ENCODE measurements around the gene PACSIN1. TPM values are rescaled to one million over a fixed set of nuclear protein-coding genes. Genes with fewer than 3 reads are reported as not detected.

The PACSIN1 gene
- total and polyA plus RNA-seq, 8 donors, result under 0.01 to 2.2 (median 0.49) TPM; not detected in 2

- intact Hi-C loops (cut with DNase I; ENCODE audit: low total_unique reads), result no loop called here
Observed at GRCh38 chr6:34559651-34560365, 93.9 kb downstream of the PACSIN1 start.

DNA sequence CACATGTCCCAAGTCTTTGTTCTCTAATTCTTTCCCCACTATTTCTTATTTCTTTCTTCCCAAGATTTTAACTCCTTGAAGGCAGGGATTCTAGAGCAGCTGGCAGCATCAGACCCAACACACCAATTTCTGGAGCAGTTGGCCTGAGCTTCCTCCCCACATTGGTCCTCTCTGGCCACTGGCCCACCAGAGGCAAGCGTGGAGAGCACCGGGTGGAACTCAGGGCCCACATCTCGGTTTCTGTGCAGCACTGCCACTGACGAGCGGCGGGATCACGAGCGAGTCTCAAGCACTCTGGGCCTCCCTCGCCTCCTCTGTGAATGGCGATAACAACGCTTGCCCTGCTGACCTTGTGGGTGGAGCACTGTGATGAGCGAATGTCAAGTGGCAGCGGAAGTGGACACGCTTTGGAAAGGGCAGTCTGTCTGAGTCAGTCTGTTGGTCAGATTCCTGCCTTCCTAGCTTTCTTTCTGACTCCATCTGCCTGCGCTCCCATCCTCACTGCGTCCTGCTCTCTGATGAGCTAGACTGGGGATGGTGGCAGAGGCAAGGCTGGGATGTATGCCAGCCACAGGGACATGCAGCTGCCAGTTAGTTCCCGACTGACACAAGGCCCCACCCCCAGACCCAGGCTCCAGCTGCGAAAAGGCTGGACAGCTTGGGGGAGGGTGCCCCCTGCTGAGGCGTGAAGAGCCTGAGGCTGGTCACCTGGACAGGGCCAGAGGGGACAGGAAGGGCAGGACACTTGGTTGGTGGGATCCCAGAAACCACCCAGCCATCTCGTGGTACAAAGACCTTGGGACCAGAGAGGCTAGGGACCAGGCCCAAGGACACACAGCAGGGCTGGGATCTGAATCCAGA is 94.7 kb downstream of the PACSIN1 start:
- H3K9me3 ChIP-seq, result peaks cover 0 to 8% (median 6%) of the 10 kb centered on the region in 4 donors
- DNase-seq, result peak; percentile 66 to 78
- peaks cover 21 to 67% (median 44%) of the 10 kb centered on the region in 4 donors for H3K4me1 ChIP-seq
- H3K4me3 ChIP-seq, result no peak overlapping the region
- peaks cover 0 to 4% (median 0%) of the 10 kb centered on the region in 3 donors for H3K27me3 ChIP-seq
- WGBS, 5 donors, result 18 to 48% (median 30%) methylated on average over 19 to 20 of the region's 20 CpGs
- no peaks in the 10 kb centered on the region for H3K36me3 ChIP-seq
- peak overlapping the region in 2 of 5 donors; percentile 25 to 46 for H3K27ac ChIP-seq
- TF ChIP-seq EP300 (IDR thresholded peaks at IDR 0.05) (no peak), POLR2AphosphoS5 (IDR thresholded peaks at IDR 0.05) (peak in 2 of 3 donors; percentile 23 to 67), POLR2A (IDR thresholded peaks at IDR 0.05) (no peak)
- TF ChIP-seq, protein P1, sequence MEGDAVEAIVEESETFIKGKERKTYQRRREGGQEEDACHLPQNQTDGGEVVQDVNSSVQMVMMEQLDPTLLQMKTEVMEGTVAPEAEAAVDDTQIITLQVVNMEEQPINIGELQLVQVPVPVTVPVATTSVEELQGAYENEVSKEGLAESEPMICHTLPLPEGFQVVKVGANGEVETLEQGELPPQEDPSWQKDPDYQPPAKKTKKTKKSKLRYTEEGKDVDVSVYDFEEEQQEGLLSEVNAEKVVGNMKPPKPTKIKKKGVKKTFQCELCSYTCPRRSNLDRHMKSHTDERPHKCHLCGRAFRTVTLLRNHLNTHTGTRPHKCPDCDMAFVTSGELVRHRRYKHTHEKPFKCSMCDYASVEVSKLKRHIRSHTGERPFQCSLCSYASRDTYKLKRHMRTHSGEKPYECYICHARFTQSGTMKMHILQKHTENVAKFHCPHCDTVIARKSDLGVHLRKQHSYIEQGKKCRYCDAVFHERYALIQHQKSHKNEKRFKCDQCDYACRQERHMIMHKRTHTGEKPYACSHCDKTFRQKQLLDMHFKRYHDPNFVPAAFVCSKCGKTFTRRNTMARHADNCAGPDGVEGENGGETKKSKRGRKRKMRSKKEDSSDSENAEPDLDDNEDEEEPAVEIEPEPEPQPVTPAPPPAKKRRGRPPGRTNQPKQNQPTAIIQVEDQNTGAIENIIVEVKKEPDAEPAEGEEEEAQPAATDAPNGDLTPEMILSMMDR (IDR thresholded peaks at IDR 0.05), result peak in 1 of 7 experiments; percentile 24
- intact Hi-C loops (cut with DNase I; ENCODE audit: low total_unique reads), result no loop called here

More at GRCh38 chr6:34559651-34560365, 93.9 kb downstream of the PACSIN1 start:
- no peak overlapping the region for H3K4me3 ChIP-seq
- H3K9me3 ChIP-seq, result peaks cover 0 to 8% (median 6%) of the 10 kb centered on the region in 4 donors
- no peaks in the 10 kb centered on the region for H3K36me3 ChIP-seq
- no peak for TF ChIP-seq POLR2A (IDR thresholded peaks at IDR 0.05)
- TF ChIP-seq, protein P1 (IDR thresholded peaks at IDR 0.05), result no peak
- no peak for TF ChIP-seq POLR2AphosphoS5 (IDR thresholded peaks at IDR 0.05)
- TF ChIP-seq EP300 (IDR thresholded peaks at IDR 0.05), result no peak
- peaks cover 21 to 67% (median 46%) of the 10 kb centered on the region in 4 donors for H3K4me1 ChIP-seq
- peaks cover 0 to 4% (median 0%) of the 10 kb centered on the region in 3 donors for H3K27me3 ChIP-seq
- DNase-seq, result peak in 1 of 2 donors; percentile 42
- WGBS, 5 donors, result 32 to 55% (median 44%) methylated on average over 9 to 10 of the region's 10 CpGs
- peak overlapping the region in 2 of 5 donors; percentile 25 to 46 for H3K27ac ChIP-seq

DNA sequence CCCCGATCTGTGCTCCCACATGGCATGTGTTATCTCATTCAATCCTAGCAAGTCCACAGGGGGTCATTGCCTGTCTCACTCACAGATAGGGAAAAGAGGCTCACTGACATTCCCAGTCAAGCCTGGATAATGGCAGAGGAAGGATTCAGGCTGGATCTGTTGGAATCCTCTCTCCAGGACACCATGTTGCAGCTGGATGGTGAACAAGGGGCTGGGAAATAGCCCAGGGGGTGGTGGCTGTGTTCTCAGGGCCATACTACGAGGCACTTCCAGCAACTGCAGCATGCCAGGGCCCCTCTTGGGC is 95.3 kb downstream of the PACSIN1 start:
- intact Hi-C loops (cut with DNase I; ENCODE audit: low total_unique reads), result no loop called here
- TF ChIP-seq POLR2AphosphoS5 (IDR thresholded peaks at IDR 0.05) (no peak), POLR2A (IDR thresholded peaks at IDR 0.05) (no peak), EP300 (IDR thresholded peaks at IDR 0.05) (no peak)
- TF ChIP-seq, protein P1 (IDR thresholded peaks at IDR 0.05), result no peak
- peaks cover 21 to 64% (median 42%) of the 10 kb centered on the region in 4 donors for H3K4me1 ChIP-seq
- peaks cover 0 to 10% (median 0%) of the 10 kb centered on the region in 3 donors for H3K27me3 ChIP-seq
- H3K9me3 ChIP-seq, result peaks cover 0 to 8% (median 6%) of the 10 kb centered on the region in 4 donors
- WGBS, 5 donors, result 76 to 100% (median 91%) methylated on average over 1 to 2 of the region's 2 CpGs
- no peak for DNase-seq
- H3K36me3 ChIP-seq, result no peaks in the 10 kb centered on the region
- H3K4me3 ChIP-seq, result no peak overlapping the region
- peak overlapping the region in 2 of 5 donors; percentile 25 to 46 for H3K27ac ChIP-seq

DNA sequence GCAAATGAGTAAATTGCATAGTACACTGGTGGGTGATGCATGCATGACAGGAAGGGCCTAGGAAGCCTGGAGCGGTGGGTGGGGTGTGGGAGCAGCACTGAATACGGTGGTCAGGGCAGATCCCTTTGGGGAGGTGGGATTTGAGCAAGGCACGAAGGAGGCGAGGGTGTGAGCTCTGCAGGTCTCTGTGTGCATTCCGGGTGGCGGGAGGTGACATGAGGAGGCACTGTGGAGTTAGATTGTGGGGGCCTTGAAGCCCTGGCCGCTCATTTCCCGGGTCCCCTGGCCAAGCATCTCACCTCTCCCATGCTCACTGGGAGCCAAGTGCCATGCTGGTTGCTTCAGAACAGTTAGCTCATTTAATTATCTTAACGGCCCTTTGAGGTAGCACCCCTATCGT is 96.5 kb downstream of the PACSIN1 start:
- H3K9me3 ChIP-seq, result peaks cover 0 to 8% (median 6%) of the 10 kb centered on the region in 4 donors
- DNase-seq, result no peak
- H3K4me3 ChIP-seq, result no peak overlapping the region
- peaks cover 21 to 53% (median 38%) of the 10 kb centered on the region in 4 donors for H3K4me1 ChIP-seq
- no peak for TF ChIP-seq POLR2AphosphoS5 (IDR thresholded peaks at IDR 0.05)
- no peak for TF ChIP-seq EP300 (IDR thresholded peaks at IDR 0.05)
- TF ChIP-seq POLR2A (IDR thresholded peaks at IDR 0.05), result no peak
- TF ChIP-seq, protein P1 (IDR thresholded peaks at IDR 0.05), result no peak
- no peaks in the 10 kb centered on the region for H3K36me3 ChIP-seq
- H3K27ac ChIP-seq, result peak overlapping the region in 1 of 5 donors; percentile 15
- peaks cover 0 to 20% (median 0%) of the 10 kb centered on the region in 3 donors for H3K27me3 ChIP-seq
- WGBS, 5 donors, result 44 to 79% (median 56%) methylated on average over 10 of the region's 10 CpGs
- intact Hi-C loops (cut with DNase I; ENCODE audit: low total_unique reads), result no loop called here

Measured in stomach (tissue), 9 donors.